ENCODE data around the gene SARS1.

Gene SARS1

DNA sequence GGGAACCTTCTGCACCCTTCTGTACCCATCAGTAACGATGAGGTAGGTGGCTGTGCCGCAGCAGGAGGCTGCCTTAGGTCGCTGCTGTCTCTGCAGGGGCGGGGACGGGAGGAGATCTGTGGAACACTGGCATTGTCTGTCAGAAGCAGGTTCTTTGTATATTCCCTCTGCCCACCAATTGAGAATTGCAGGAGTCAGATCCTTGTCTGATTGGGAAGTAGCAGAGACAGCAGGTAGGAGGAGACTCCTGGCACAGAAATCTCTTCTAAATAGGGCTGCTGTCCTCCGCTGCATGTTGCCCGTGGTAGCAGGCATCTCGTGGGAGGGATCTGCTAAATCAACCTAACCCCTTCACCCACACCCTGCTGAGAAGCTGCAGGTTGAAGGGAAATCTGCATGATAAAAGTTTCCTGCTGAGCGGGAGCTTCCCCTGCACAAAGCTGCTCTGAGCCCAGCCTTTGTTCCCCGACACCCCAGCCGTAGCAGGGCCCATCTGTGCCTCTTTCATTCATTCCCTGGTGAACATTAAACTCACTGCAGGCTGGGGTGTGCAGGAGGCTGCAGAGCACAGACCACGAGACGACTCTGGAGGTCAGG lies 15.9 kb downstream of the SARS1 start:
- no peak for DNase-seq

DNA sequence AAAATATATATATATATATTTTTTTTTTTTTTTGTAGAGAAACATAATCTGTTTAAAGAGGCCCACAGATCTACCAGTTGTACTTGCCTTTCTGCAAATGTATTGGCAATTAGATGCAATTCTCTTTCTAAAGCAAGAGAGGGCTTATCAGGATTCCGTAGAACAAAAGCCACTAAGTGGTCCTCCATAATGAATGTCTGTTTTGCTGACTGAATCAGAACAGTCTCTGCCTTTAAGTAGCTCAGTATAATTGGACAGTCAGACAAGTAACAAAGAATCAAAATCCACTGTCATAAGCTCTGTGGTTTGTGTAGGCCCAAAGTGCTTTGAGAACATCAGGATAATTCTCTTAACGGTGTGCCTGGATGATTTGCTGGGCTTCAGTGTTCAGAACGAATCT lies 17.3 kb downstream of the SARS1 start:
- DNase-seq = no peak

DNA sequence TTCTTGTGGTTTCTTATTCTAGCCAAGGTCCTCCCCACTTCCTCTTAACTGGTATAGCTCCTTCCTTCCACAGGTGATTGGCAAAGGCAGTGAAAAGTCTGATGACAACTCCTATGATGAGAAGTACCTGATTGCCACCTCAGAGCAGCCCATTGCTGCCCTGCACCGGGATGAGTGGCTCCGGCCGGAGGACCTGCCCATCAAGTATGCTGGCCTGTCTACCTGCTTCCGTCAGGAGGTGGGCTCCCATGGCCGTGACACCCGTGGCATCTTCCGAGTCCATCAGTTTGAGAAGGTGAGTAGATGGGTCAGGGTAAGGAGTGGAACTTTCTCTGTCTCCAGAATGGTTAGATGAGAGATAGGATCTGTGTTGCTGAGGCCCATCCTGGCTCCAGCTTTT lies 21.4 kb downstream of the SARS1 start:
- DNase-seq = no peak

DNA sequence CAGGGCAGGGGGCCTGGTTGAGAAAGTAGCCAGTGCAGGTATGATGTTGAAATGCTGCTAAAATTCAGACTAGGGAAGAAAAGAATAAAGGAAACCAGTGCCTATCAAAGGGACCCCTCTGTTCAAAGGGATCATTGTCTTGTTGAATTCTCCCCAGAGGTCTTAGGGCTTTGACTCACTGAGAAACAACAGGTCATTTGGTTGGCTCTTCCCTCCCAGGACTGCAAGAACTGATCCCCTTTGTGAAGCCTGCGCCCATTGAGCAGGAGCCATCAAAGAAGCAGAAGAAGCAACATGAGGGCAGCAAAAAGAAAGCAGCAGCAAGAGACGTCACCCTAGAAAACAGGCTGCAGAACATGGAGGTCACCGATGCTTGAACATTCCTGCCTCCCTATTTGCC lies 23.8 kb downstream of the SARS1 start:
- DNase-seq = no peak

DNA sequence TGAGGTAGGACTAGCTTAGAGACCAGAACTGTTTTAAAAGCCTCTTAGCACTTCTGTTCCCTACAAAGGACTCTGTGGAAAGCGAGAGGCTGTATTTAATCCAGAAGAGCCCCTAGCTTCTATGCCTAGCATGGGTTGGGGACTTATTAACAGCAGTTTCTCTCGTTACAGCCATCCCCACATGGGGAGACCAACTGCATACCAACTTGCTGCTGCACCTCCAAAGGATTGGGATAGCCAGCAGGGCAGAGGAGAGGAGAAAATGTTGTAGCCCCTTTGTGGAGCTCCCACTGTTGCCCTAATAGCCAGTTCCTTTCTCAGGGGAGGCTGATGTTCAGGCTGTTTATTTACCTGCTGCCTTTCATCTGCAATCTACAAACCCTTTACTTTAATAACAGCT lies 24.7 kb downstream of the SARS1 start:
- DNase-seq = no peak

DNA sequence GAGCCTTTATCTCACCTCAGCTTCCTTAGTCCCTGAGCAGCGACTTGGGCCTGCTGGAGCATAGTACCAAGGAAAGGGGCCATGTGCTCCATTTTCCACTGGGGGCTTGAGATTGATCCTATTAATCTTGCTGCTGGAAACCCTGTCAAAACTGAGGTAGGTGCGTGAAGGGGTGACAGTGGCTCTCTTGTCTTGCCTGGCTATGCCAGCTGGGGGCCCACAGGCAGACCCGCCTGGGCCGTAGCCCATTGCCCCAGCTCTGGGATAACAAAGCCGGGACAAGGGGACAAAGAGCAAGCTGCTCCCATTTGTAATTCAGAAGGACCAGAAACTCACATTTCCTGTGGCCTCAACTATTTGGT lies 25.3 kb downstream of the SARS1 start:
- no peak for DNase-seq

DNA sequence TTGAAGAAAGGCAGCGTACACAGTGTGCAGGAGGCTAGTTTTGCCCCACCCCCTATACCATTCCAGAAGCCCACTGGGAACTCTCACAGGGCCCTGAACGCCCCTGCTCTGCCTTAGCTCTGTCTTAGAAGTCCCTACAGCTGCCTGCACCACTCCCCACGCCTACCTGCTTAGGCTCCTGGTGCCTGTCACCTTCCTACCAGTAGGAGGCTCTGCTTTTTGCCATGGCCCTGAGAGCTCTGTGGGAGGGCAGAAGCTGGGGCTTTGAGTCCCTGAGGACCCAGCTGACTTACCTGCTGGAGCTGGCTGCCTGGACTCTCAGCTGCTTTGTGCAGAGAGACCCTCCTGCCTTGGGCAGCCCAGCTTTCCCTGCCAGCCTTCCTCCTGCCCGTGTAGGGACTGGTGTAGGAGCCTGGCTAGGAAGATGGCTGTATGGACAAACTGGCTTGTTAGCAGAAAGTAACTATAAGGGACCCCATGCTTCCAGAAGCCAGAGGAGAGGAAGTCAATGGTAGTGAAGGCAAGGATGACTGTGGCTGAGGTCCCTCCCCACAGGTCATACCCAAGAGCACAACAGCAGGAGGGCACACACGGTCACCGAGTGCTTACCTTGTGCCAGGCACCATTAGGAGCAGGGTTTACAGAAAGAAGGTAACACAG lies 25.8 kb downstream of the SARS1 start:
- no peak for DNase-seq

DNA sequence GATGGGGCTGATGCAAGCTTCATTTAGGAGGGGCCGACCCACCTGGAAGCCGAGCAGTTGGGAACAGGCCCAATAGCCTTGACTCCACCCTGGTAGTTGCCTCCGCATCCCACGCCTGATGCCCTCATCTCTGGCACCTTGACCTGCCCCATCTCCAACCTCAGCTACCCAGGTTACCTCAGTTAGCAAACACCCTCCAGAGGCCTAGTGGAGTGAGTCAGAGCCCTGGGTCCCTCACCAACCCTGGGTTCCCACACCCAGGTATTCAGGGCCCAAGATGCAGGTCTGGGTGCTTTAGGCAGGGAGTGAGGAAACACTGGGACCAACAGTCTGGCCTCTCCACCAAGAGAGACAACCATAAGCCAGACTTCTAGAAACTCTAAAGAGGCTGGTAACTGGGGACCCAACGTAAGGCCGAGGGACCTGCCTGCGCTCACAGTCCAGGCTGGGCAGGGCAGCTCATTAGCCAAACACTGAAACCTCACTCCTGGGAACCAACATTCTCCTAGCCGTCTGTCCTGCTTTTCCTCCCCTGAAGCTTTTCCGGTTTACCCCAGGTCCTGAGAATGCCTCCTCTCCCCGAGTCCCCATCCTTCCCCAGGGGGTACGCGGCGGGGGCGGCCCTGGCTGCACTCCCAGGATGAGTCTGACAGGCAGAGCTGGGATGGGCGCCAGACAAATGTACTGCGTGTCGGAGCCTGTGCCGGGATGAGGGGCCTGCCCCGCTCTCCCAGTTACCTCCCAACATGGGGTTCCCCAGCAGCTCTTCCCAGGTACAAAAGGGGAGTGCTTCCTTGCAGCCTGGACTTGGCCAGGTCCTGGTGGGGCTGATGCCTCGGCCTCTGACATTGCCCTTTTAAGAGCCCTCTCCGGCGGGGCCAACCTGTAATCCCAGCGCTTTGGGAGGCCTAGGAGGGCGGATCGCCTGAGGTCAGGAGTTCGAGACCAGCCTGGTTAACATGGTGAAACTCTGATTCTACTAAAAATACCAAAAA lies 26.7 kb downstream of the SARS1 start:
- peak; percentile 81 for DNase-seq

DNA sequence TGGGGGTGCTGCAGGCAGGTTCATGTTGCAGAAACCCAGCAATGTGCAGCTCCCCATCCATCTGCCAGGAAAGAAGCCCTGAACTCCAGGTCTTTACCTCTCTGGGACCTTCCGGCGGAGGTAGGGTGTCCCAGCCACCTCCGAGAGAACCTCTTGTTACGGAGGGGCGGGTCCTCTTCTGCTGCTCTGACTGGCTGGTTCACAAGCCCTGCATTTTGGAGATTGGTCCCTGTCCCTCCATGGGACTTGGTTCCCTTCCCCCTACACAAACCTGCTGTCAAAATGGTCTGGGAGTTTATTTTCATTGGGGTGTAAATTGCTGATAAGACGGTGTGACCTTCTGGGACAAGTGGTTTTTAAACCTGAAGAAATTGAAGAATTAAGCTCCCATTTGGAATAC lies 27.6 kb downstream of the SARS1 start:
- DNase-seq = no peak

DNA sequence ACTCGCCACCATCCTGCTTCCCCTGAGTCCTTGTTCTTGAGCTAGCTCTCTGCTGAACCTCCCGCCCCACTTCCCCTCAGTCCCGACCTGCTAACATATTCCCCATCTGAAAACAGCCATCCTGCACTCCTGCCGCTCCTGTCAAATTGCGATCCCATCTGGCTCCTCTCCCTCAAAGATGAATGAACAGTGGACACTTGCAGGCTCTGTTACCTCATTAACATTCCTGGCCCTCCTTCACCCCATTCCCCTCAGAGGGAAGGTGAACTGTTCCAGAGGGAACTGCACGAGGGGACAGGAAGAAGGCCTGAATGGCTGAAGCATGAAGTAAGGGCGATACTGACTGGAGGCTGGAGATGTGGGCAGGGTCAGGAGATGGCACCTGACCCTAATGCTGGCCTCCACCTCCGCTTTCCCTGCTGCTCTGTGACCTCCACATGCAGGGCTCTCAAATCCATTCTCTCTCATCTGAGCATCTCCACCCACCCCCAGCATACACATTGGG lies 28.2 kb downstream of the SARS1 start:
- DNase-seq = no peak

DNA sequence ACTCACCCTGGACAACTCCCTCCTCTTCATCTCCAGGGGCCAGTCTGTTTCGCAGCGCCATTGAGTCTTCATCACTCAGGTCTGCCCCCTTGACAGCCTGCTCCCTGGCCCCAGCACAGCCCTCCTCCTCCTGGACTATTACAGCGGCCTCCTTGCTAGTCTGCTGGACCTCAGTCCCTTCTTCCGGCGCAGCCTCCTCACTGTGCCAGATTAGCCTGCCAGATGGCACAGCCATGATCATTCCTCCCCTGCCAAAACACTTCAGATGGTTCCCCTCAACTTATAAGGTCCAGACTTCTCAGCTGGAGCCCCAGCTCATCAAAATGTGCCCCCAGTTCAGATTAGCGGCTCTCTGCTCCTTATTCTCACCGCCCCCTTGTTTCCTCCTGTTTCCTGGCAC lies 28.7 kb downstream of the SARS1 start:
- DNase-seq = peak; percentile 44

DNA sequence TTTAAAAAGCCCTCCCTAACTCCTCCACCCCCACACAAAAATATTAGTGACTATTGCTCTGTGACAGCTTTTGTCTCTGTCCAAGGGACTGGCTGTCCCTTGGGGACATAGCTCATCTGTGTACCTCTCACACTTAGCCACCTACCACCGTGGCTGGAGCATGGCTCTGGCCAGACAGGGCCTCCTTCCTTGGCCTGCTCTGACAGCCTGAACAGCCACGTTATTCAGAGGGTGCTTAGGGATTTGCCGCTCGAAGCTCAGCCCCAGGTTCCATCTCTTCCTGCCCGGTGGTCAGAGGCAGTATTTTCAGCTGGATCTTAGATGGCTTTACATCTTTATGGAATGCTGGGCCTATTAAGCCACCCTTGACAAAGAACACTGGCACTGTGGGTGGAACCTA lies 29.5 kb downstream of the SARS1 start:
- no peak for DNase-seq

DNA sequence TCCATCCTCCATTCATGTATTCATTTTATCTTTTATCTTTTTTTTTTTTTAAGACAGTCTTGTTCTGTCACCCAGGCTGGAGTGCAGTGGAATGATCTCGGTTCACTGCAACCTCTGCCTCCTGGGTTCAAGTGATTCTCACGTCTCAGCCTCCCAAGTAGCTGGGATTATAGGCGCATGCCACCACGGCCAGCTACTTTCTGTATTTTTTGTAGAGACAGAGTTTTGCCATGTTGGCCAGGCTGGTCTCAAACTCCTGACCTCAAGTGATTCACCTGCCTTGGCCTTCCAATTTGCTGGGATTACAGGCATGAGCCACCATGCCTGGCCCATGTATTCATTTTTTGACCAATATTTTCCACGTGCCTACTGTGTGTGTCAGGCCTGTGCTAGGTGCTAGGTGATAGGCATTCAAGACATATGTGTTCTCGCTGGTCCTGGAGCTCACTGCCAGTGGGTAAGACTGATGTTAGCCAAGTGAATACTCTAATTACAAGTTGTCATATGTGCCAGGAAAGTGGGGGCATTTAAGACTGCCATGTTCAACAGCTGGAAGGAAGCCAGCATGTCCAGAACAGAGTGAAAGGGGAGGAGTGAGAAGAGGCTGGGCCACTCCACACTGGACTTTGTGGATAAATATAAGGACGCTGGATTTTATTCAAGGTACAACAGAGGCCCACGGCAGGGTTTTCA lies 30.3 kb downstream of the SARS1 start:
- DNase-seq = no peak

DNA sequence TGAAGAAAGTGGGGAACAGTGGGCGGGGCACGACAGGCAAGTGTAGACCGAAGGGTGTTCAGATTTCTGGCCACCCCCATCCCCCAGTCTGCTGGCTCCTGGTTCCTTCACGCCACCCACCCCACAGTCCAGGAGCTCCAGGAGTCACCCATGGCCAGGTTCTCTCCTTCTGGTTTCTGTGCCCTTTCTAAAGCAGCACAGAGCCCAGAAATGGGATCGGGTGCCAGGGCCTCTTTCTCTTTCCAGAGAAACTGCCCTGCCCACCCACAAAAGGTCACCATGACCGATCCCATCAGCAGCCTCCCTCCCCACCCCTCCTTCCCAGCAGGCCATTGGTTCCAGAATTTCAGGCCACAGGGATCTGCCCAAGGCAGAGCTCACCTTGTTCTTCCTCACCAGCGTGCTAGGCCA lies 32.4 kb downstream of the SARS1 start:
- no peak for DNase-seq

DNA sequence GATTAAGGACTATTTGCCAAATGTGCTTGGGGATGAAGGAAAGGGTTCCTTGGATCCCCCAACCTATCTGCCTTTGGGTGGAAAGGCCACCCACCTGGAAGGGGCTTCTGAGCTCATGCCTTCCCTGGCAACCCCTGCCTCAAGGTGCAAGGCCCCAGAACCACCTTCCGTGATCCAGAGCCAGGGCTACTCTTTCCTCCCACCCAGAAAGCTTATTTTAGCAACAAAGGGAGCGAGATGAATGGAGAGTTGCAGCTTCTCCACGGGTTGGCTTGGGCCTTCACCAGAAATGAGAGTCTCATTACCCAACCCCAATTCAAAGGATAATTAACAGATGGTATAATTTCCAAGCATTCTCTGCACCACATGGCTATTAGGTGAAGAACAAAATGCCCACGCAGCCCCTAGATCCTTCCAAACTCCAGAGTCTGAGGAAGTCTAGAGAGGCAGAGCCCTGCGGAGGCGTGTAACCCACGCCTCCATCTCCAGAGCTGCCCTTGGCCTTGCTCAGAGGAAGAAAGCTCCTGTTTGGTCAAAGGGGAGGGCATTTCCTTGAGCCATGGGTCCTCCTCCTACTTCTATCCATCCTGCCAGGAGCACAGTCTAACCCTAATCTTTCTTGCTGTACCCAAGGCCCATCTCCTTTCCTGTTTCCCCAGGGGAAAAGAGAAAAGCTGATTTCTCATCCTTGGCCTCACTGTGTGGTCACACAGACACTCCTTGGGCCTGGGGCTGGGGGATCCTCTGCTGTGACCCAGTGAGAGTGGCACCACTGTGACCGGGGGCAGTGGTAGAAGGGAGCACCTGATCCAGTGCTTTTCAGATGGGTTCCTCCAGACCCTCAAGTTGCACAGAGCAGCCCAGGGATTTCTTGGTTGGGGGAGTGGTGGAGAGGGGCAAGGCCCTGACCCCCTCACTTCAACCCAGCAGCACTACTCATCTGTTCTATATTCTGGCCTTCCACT lies 34.0 kb downstream of the SARS1 start:
- DNase-seq = no peak

DNA sequence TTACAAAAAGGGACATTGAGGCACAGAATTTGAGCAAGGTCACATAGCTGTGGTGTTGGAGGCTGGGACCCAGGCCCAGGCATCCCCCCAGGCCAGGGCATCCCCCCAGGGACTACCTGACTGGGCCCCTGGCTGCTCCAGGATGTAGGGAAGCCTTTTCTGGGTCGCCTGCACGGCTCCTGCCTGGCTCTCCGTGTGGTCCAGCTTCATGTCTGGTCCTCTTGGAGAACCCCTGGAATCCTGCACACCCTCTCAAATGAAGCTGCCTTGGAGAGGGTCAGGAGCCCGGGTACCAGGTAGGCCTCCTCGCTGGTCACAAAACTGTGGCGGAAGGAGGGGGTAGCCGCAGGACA lies 34.7 kb downstream of the SARS1 start:
- DNase-seq = peak; percentile 36

DNA sequence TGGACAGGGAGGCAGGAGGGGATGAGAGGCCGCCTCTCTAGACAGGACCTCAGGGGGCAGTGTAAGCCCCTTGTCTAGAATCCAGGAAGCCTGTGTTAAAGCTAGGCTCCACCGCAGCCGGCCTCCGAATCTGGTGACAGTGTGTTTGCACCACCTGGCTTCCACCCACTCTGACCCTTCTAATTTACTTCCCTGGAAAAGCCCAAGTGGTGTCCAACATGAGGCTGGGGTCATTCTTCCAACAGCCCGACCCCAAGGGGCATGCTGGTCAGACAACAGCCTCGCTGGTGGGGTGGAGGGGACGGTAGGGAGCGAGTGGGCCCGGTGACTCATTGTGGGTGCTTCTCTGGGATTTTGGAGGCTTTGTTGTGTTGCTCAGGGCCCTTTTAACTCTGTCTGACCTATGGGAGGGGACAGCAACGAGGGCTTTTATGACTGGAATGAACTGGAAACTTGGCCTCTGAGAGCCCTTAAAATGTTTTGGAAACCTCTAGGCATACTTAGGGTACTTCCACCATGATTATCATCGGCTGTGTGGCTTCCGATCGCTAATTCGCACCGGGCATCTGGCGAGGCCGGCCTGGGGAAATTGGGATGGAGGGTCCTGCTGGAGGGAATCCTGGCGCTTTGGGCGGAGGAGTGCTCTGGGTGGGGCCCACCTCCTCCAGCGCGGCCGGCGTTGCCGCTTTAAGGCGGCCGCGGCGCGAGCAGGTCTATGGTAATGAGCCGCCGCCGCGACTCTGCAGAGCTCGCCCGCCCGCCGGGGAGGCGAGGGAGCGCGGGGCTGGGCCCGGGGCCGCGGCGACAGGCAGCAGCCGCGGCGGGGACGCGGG lies 35.3 kb downstream of the SARS1 start, which contains the start of gene CELSR2:
TSS of gene CELSR2 (plus strand) at position 743 of the 833 bp plus-strand sequence. CDS start 541 bp downstream, outside the sequence.
- DNase-seq = peak; percentile 77

DNA sequence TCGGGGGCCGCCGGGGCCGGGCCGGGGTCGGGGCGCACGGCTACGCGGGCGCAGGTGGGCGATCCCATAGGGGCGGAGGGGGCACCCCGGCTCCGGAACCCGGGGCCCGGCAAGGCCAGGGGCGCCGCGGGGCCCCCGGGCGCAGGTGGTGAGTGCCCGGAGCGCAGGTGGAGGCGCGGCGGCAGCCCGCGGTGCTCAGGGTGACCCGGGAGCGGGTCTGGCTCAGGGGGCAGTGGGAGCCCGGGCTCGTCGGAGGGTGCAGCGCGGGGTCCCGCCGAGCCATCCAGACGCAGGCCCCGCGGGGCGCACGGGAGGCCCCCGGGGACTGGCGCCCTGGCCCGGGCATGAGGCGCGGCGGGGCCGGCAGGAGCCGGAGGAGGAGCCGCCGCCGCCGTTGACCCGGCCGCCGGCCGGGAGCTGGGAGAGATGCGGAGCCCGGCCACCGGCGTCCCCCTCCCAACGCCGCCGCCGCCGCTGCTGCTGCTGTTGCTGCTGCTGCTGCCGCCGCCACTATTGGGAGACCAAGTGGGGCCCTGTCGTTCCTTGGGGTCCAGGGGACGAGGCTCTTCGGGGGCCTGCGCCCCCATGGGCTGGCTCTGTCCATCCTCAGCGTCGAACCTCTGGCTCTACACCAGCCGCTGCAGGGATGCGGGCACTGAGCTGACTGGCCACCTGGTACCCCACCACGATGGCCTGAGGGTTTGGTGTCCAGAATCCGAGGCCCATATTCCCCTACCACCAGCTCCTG lies 36.1 kb downstream of the SARS1 start:
- DNase-seq = no peak

DNA sequence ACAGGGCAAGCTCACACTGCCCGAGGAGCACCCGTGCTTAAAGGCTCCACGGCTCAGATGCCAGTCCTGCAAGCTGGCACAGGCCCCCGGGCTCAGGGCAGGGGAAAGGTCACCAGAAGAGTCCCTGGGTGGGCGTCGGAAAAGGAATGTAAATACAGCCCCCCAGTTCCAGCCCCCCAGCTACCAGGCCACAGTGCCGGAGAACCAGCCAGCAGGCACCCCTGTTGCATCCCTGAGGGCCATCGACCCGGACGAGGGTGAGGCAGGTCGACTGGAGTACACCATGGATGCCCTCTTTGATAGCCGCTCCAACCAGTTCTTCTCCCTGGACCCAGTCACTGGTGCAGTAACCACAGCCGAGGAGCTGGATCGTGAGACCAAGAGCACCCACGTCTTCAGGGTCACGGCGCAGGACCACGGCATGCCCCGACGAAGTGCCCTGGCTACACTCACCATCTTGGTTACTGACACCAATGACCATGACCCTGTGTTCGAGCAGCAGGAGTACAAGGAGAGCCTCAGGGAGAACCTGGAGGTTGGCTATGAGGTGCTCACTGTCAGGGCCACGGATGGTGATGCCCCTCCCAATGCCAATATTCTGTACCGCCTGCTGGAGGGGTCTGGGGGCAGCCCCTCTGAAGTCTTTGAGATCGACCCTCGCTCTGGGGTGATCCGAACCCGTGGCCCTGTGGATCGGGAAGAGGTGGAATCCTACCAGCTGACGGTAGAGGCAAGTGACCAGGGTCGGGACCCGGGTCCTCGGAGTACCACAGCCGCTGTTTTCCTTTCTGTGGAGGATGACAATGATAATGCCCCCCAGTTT lies 36.9 kb downstream of the SARS1 start:
- no peak for DNase-seq

Measured in right forelimb (tissue), 1 donor.